ENCODE data around the gene MYH14.
"Not testable (repeated sequence)": the region's sequence is repeated elsewhere in the genome, so short reads cannot be mapped to it uniquely, and the experiment has no call there.

Gene MYH14

GRCh38 chr19:50224986-50225747, 21.7 kb downstream of the MYH14 start:
- no peak for TF ChIP-seq GATA1 (IDR thresholded peaks at IDR 0.05; ENCODE audit: low read depth, low read length)
- no peak for TF ChIP-seq POLR2A (IDR thresholded peaks at IDR 0.05; ENCODE audit: low read length)

DNA sequence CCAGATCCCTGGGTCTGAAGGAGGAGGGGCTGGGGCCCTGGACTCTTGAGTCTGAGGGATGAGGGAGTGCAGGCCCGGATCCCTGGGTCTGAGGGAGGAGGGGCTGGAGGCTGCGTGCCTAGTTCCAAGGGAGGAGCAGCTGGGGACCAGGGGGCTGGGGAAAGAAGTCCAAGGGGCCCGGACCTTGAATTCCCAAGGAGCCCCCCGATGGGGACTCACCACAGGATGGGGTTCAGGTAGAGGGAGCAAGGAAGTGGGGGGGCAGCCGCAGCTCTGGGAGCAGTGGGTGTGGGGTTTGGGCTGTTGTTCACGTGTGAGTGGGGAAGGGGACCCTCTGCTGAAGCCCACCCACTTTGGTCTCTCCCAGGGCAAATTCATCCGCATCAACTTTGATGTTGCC, 23.1 kb downstream of the MYH14 start:
- TF ChIP-seq POLR2A (IDR thresholded peaks at IDR 0.05; ENCODE audit: low read length) (no peak), GATA1 (IDR thresholded peaks at IDR 0.05; ENCODE audit: low read depth, low read length) (no peak)
- DNase-seq, result no peak

More at GRCh38 chr19:50224986-50225747, 21.7 kb downstream of the MYH14 start:
- DNase-seq, result no peak

DNA sequence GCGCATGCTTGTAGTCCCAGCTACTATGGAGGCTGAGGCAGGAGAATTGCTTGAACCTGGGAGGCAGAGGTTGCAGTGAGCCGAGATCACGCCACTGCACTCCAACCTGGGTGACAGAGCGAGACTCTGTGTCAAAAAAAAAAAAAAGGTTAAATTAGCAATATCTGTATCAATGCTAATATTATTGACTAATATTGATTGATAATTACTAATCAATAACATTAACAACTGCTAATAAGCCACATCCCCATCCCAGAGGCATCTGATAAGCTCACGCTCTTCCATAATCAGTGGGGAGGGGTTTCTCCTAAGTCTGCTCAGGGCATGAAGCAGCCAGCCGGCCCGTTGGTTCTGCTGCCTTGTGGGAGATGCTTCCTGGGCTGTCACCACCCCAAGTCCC, 24.7 kb downstream of the MYH14 start:
- not testable (repeated sequence) for DNase-seq

DNA sequence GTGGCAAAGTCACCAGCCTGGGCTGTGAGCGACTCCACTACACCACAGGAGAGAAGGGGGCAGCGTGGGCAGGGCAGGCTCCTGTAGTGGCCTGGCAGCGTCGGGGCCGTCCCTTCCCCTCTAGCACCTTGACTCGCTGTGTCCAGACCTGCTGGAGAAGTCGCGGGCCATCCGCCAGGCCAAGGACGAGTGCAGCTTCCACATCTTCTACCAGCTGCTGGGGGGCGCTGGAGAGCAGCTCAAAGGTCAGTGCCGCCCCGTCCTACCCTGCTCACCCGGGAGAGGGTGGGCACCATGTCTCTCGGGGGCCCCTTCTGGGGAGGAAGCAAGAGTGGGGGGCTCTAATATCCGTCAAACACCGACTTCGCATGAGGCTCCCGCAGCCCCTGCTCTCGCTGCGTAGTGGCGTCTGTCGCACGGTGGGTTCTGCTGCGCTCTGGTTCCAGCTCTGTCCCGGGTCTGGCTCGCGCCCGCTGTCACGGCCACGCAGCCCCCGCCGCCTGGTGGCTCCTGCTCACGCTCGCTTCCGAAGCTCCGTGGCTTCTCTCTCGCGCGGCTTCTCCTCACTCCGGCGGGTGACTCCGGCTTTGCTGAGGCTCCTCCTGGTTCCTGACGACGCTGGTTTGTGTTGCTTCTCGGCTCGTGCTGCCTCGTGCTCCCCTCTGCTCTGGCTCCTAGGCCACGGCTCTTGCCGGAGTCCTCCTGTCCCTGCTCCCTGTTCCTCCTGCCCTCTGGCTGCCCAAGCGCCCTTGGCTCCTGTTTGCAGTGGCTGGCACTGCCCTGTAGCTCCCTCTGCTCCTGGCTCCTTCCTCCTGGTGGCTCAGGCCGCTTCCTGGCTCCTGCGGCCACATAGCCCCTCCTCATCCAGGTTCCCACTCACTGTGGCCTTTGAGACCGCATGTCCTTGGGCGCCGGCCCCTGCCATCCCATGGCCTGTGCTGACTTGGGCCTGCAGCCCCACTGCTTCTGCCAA, 27.2 kb downstream of the MYH14 start:
- DNase-seq, result no peak
- no peak for TF ChIP-seq GATA1 (IDR thresholded peaks at IDR 0.05; ENCODE audit: low read depth, low read length)
- TF ChIP-seq POLR2A (IDR thresholded peaks at IDR 0.05; ENCODE audit: low read length), result no peak

- not testable (repeated sequence) for DNase-seq
Measured at GRCh38 chr19:50231417-50231816, 28.0 kb downstream of the MYH14 start.

GRCh38 chr19:50231821-50232220, 28.4 kb downstream of the MYH14 start:
- TF ChIP-seq POLR2A (IDR thresholded peaks at IDR 0.05; ENCODE audit: low read length) (no peak), GATA1 (IDR thresholded peaks at IDR 0.05; ENCODE audit: low read depth, low read length) (no peak)
- no peak for DNase-seq

- no peak for DNase-seq
- TF ChIP-seq GATA1 (IDR thresholded peaks at IDR 0.05; ENCODE audit: low read depth, low read length) (no peak), POLR2A (IDR thresholded peaks at IDR 0.05; ENCODE audit: low read length) (no peak)
Measured at GRCh38 chr19:50232600-50232999, 29.2 kb downstream of the MYH14 start.

DNA sequence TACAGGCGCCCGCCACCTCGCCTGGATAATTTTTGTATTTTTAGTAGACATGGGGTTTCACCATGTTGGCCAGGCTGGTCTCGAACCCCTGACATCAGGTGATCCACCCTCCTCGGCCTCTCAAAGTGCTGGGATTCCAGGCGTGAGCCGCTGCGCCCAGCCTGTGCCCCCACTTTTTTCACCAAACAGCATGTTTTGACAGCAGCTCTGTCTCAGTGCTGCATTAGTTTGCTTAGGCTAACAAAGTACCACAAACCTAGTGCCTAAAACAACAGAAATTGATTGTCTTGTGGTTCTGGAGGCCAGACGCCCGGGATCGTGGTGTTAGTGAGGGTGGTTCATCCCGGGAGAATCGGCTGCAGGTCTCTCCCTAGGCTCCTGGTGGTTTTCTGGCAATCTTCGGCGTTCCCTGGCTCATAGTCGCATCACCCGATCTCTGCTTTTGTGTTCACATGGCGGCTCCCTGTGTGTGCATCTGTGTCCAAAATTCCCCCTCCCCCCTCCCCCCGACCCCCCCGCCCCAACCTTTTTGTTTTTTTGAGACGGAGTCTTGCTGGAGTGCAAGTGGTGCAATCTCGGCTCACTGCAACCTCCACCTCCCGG, 30.0 kb downstream of the MYH14 start:
- TF ChIP-seq POLR2A (IDR thresholded peaks at IDR 0.05; ENCODE audit: low read length), result no peak
- TF ChIP-seq GATA1 (IDR thresholded peaks at IDR 0.05; ENCODE audit: low read depth, low read length), result no peak
- no peak for DNase-seq

DNA sequence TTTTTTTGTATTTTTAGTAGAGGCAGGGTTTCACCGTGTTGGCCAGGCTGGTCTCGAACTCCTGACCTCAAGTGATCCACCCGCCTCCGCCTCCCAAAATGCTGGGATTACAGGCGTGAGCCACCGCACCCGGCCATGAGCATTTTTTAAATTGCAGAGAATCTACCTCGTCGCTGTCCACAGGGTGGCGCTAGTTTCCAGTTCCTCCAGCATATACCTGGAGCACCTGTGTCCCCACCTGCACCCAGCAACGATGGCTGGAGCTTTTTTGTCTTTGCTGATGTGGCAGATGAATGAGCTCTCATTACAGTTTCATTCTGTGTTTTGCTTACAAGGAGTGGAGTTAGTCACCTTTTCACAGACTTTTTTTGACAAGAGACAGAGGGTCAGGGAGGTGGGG, 34.1 kb downstream of the MYH14 start:
- peak in 1 of 2 experiments; percentile 20 for DNase-seq

GRCh38 chr19:50238043-50238442, 34.6 kb downstream of the MYH14 start:
- no peak for DNase-seq
- no peak for TF ChIP-seq POLR2A (IDR thresholded peaks at IDR 0.05; ENCODE audit: low read length)
- TF ChIP-seq GATA1 (IDR thresholded peaks at IDR 0.05; ENCODE audit: low read depth, low read length), result no peak

- DNase-seq, result no peak
- TF ChIP-seq GATA1 (IDR thresholded peaks at IDR 0.05; ENCODE audit: low read depth, low read length) (no peak), POLR2A (IDR thresholded peaks at IDR 0.05; ENCODE audit: low read length) (no peak)
Measured at GRCh38 chr19:50239921-50240590, 36.6 kb downstream of the MYH14 start.

DNA sequence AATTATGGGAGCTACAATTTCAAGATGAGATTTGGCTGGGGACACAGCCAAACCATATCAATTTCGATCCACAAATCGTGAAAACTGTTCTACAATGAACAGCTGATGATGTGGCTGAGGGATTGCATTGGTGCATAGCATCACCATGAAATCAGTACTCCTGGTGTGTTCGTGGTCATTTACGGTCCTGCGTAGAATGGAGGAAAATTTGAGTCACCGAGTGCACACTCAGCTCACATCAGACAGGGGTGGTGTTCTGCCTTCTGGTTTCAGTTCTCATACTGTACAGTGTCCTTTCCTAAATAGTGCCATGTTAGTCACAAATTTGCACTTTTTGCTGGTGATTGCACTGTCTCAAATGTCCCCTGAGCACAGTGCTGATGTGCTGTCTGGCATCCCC, 39.2 kb downstream of the MYH14 start:
- DNase-seq, result no peak
- TF ChIP-seq POLR2A (IDR thresholded peaks at IDR 0.05; ENCODE audit: low read length) (no peak), GATA1 (IDR thresholded peaks at IDR 0.05; ENCODE audit: low read depth, low read length) (no peak)

DNA sequence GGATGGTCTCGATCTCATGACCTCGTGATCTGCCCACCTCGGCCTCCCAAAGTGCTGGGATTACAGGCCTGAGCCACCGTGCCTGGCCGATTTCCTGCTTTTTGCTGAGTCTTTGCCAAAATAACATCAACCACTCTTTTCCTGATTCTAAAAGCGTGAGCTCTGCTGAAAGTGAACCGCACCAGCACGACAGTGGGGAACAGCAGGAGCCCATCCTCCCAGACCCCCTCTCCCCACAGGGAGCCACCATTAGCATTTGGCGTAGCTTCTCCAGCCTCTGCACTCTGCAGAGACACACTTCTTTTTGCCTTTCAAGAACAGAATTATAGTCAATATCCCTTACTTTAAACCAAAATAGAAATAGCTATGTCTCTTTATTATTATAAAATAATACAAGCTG, 41.3 kb downstream of the MYH14 start:
- no peak for TF ChIP-seq POLR2A (IDR thresholded peaks at IDR 0.05; ENCODE audit: low read length)
- TF ChIP-seq GATA1 (IDR thresholded peaks at IDR 0.05; ENCODE audit: low read depth, low read length), result no peak
- no peak for DNase-seq

GRCh38 chr19:50248413-50248812, 45.0 kb downstream of the MYH14 start:
- TF ChIP-seq GATA1 (IDR thresholded peaks at IDR 0.05; ENCODE audit: low read depth, low read length), result no peak
- TF ChIP-seq POLR2A (IDR thresholded peaks at IDR 0.05; ENCODE audit: low read length), result no peak
- DNase-seq, result no peak
